Trophoblast cell (in vitro differentiated cells and primary cell): ENCODE measurements around the gene CCT5.
"Not testable (repeated sequence)": the region's sequence is repeated elsewhere in the genome, so short reads cannot be mapped to it uniquely, and the experiment has no call there.

Experiments used
- DNase-seq, 2 donors: peaks; one replicate each; pipeline ENCODE4 v3.0.0-alpha.2; 2016
- H2AFZ ChIP-seq: 2 replicates; pipeline ENCODE4 v1.6.1; 2013; ENCODE audit warnings: low read length, moderate library complexity, mild to moderate bottlenecking; ENCODE audit not compliant: insufficient read depth, poor library complexity
- H2AK5ac ChIP-seq: 2 replicates; pipeline ENCODE4 v1.6.1; 2013; ENCODE audit warnings: mild to moderate bottlenecking, low read length
- H2BK120ac ChIP-seq: 2 replicates; pipeline ENCODE4 v1.6.1; 2013; ENCODE audit warnings: low read length, mild to moderate bottlenecking, moderate library complexity; ENCODE audit not compliant: insufficient read depth, poor library complexity
- H2BK12ac ChIP-seq: 2 replicates; pipeline ENCODE4 v1.6.1; 2013; ENCODE audit warnings: mild to moderate bottlenecking, low read length, moderate library complexity
- H2BK5ac ChIP-seq: 2 replicates; pipeline ENCODE4 v1.6.1; 2013; ENCODE audit warnings: low read length, low read depth, moderate library complexity, mild to moderate bottlenecking; ENCODE audit not compliant: poor library complexity
- H3K14ac ChIP-seq: 2 replicates; pipeline ENCODE4 v1.6.1; 2013; ENCODE audit warnings: mild to moderate bottlenecking, low read length
- H3K18ac ChIP-seq: 2 replicates; pipeline ENCODE4 v1.6.1; 2013; ENCODE audit warnings: mild to moderate bottlenecking, low read length
- H3K23ac ChIP-seq: 2 replicates; pipeline ENCODE4 v1.6.1; 2013; ENCODE audit warnings: low read length
- H3K27ac ChIP-seq: 2 replicates; pipeline ENCODE4 v1.5.1; 2013; ENCODE audit warnings: low read depth, mild to moderate bottlenecking, inconsistent platforms, low read length, moderate library complexity
- H3K27me3 ChIP-seq: 2 replicates; pipeline ENCODE4 v1.6.1; 2013; ENCODE audit warnings: inconsistent platforms, mild to moderate bottlenecking, low read length, moderate library complexity; ENCODE audit not compliant: insufficient read depth
- H3K36me3 ChIP-seq, 2 experiments: 1 replicate in 1 of 2; 2 replicates in 1 of 2; pipeline ENCODE4 v1.6.1; 2013; ENCODE audit warnings: low read length in 2 of 2, mild to moderate bottlenecking in 2 of 2, moderate library complexity in 1 of 2; ENCODE audit not compliant: insufficient read depth in 2 of 2, control insufficient read depth in 1 of 2
- H3K4ac ChIP-seq: 2 replicates; pipeline ENCODE4 v1.6.1; 2013; ENCODE audit warnings: low read depth, mild to moderate bottlenecking, low read length, moderate library complexity
- H3K4me1 ChIP-seq, 2 experiments: 1 replicate in 1 of 2; 2 replicates in 1 of 2; pipeline ENCODE4 v1.6.1; 2013; ENCODE audit warnings: low read length in 2 of 2, mild to moderate bottlenecking in 2 of 2, moderate library complexity in 1 of 2; ENCODE audit not compliant: insufficient read depth in 2 of 2, control insufficient read depth in 1 of 2
- H3K4me2 ChIP-seq: 2 replicates; pipeline ENCODE4 v1.6.1; 2013; ENCODE audit warnings: inconsistent platforms, mild to moderate bottlenecking, low read length, moderate library complexity
- H3K4me3 ChIP-seq: 2 replicates; pipeline ENCODE4 v1.5.1; 2013; ENCODE audit warnings: mild to moderate bottlenecking, low read depth, low read length, inconsistent platforms
- H3K79me1 ChIP-seq: one replicate; pipeline ENCODE4 v1.6.1; 2013; ENCODE audit warnings: low read length
- H3K79me2 ChIP-seq: 2 replicates; pipeline ENCODE4 v1.6.1; 2013; ENCODE audit warnings: low read length, mild to moderate bottlenecking; ENCODE audit not compliant: control insufficient read depth, insufficient read depth, poor library complexity
- H3K9ac ChIP-seq: 2 replicates; pipeline ENCODE4 v1.6.1; 2013; ENCODE audit warnings: mild to moderate bottlenecking, low read length
- H3K9me3 ChIP-seq: 2 replicates; pipeline ENCODE4 v1.6.1; 2013; ENCODE audit warnings: low read depth, mild to moderate bottlenecking, control low read depth, inconsistent platforms, low read length; ENCODE audit not compliant: insufficient read depth
- H4K12ac ChIP-seq: 2 replicates; pipeline ENCODE4 v1.6.1; 2013; ENCODE audit warnings: low read depth, mild to moderate bottlenecking, low read length, moderate library complexity
- H4K8ac ChIP-seq: 2 replicates; pipeline ENCODE4 v1.6.1; 2013; ENCODE audit warnings: low read depth, mild to moderate bottlenecking, low read length, moderate library complexity
- H4K91ac ChIP-seq: one replicate; pipeline ENCODE4 v1.6.1; 2013; ENCODE audit warnings: low read depth, mild to moderate bottlenecking, low read length, moderate library complexity
- WGBS: extraction: QIAGEN DNeasy Blood & Tissue Kit; methylation state at CpG from one replicate; pipeline ENCODE4 v1.1.7; 2013; ENCODE audit warnings: missing lambda C conversion rate; ENCODE audit not compliant: insufficient read length, insufficient coverage; ENCODE audit errors: extremely low coverage; 5-methylcytosine and 5-hydroxymethylcytosine counted together

The CCT5 gene

GRCh38 chr5:10285362-10285761, 35.3 kb downstream of the CCT5 start:
- H2AFZ ChIP-seq, H3K9me3 ChIP-seq, H3K79me1 ChIP-seq, H3K27me3 ChIP-seq, H2AK5ac ChIP-seq, H2BK12ac ChIP-seq, H3K23ac ChIP-seq, H3K18ac ChIP-seq, H3K36me3 ChIP-seq, H3K14ac ChIP-seq, H4K8ac ChIP-seq, H3K4me1 ChIP-seq, H3K27ac ChIP-seq, H2BK5ac ChIP-seq, H4K91ac ChIP-seq, H4K12ac ChIP-seq, H2BK120ac ChIP-seq, H3K4me2 ChIP-seq, H3K79me2 ChIP-seq, H3K4ac ChIP-seq, H3K4me3 ChIP-seq, DNase-seq, H3K9ac ChIP-seq: not testable (repeated sequence)
- no CpG with 5 or more reads among the region's 8 CpGs for WGBS

DNA sequence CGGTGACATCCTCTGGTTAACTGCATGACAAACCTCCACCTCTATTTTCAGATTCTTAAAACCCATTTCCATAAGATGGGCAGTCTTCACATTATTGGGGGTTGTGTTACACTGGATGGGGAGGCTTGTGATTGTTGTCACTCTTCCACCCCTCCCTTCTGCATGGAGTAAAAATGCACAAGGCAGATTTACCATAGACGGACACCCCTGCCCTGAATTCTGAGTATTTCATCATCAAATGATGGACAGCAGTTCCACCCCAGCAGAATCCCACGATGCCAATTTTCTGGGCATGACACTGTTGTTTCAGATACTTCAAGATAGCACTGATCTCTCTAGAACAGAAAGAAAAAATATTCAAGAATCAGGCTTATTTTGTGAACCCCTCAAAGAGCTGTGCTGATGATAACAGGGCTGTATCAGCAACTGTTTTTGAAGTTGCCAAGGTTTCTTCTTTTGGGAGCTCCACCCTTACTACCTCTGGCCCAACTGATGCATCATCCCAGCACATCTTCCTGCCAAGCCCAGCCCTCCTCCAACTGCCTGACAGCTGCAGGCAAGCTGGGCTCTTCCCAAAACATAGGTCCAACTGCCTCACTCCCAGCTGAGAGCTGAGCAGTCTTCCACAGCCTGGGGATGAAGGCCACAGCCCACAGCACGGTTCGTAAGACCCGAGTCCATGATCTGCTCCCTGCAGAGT, 36.2 kb downstream of the CCT5 start:
- H3K4ac ChIP-seq, result no peak overlapping the region
- H3K4me2 ChIP-seq, result no peak overlapping the region
- DNase-seq, result no peak
- H4K91ac ChIP-seq, result no peak overlapping the region
- H3K23ac ChIP-seq, result no peak overlapping the region
- no peak overlapping the region for H4K8ac ChIP-seq
- no peak overlapping the region for H3K14ac ChIP-seq
- H3K18ac ChIP-seq, result no peak overlapping the region
- H3K4me3 ChIP-seq, result no peak overlapping the region
- H4K12ac ChIP-seq, result no peak overlapping the region
- H2AFZ ChIP-seq, result no peak overlapping the region
- no peaks in the 10 kb centered on the region for H3K4me1 ChIP-seq
- H3K9me3 ChIP-seq, result no peaks in the 10 kb centered on the region
- H3K27ac ChIP-seq, result no peak overlapping the region
- H3K79me2 ChIP-seq, result no peaks in the 10 kb centered on the region
- no peaks in the 10 kb centered on the region for H3K79me1 ChIP-seq
- H2BK5ac ChIP-seq, result no peak overlapping the region
- H2AK5ac ChIP-seq, result no peak overlapping the region
- H2BK120ac ChIP-seq, result no peak overlapping the region
- H3K9ac ChIP-seq, result no peak overlapping the region
- H3K36me3 ChIP-seq, result no peaks in the 10 kb centered on the region
- no peaks in the 10 kb centered on the region for H3K27me3 ChIP-seq
- WGBS, result no CpG with 5 or more reads among the region's 6 CpGs
- no peak overlapping the region for H2BK12ac ChIP-seq

DNA sequence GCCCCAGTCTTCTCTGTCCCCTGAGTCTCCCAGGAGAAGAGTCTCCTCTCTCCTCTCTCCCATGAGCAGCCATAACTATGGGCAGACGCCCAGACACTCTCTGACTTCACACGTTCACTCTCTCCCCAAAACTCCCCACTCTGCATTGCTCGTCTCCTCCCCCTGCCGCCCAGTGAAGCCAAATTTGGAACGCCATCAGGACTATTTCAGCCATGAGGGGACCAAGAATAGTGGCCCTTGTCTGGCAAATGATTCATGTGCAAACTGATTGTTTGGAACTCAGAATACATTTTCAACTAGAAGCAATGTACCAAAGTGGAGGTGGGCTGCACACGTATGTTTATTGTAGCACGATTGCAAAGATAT, 36.8 kb downstream of the CCT5 start:
- Histone ChIP-seq H3K23ac (no peak overlapping the region), H3K27me3 (no peaks in the 10 kb centered on the region), H3K4ac (no peak overlapping the region), H3K9ac (no peak overlapping the region), H3K4me2 (no peak overlapping the region), H2AFZ (no peak overlapping the region), H3K79me1 (no peaks in the 10 kb centered on the region), H4K12ac (no peak overlapping the region), H3K36me3 (no peaks in the 10 kb centered on the region), H3K4me1 (no peaks in the 10 kb centered on the region), H3K79me2 (no peaks in the 10 kb centered on the region), H2BK5ac (no peak overlapping the region), H3K14ac (no peak overlapping the region), H3K9me3 (no peaks in the 10 kb centered on the region), H2BK120ac (no peak overlapping the region), H4K91ac (no peak overlapping the region), H3K4me3 (no peak overlapping the region), H2BK12ac (no peak overlapping the region), H3K18ac (no peak overlapping the region), H4K8ac (no peak overlapping the region), H3K27ac (no peak overlapping the region), H2AK5ac (no peak overlapping the region)
- no CpG with 5 or more reads among the region's 7 CpGs for WGBS
- no peak for DNase-seq

- Histone ChIP-seq H2BK120ac (no peak overlapping the region), H3K14ac (no peak overlapping the region), H2BK5ac (no peak overlapping the region), H4K12ac (no peak overlapping the region), H3K4me1 (no peaks in the 10 kb centered on the region), H4K8ac (no peak overlapping the region), H3K23ac (no peak overlapping the region), H2AK5ac (no peak overlapping the region), H3K79me2 (no peaks in the 10 kb centered on the region), H3K27me3 (no peaks in the 10 kb centered on the region), H3K27ac (no peak overlapping the region), H3K9ac (no peak overlapping the region), H3K4ac (no peak overlapping the region), H3K4me3 (peak overlapping the region; percentile 25), H3K79me1 (no peaks in the 10 kb centered on the region), H3K4me2 (no peak overlapping the region), H4K91ac (no peak overlapping the region), H3K36me3 (no peaks in the 10 kb centered on the region), H2AFZ (no peak overlapping the region), H2BK12ac (no peak overlapping the region), H3K18ac (no peak overlapping the region), H3K9me3 (no peaks in the 10 kb centered on the region)
- no peak for DNase-seq
- no CpG with 5 or more reads among the region's 13 CpGs for WGBS
These were observed 38.6 kb downstream of the CCT5 start for GRCh38 chr5:10288592-10289219.
